ENCODE measurements around the gene FFAR1. TPM values are rescaled to one million over a fixed set of nuclear protein-coding genes. Genes with fewer than 3 reads are reported as not detected.
"Not testable (repeated sequence)": the region's sequence is repeated elsewhere in the genome, so short reads cannot be mapped to it uniquely, and the experiment has no call there.

The FFAR1 gene
- total and polyA plus RNA-seq, 5 donors from 2014 or later: not detected

- Mint-ChIP-seq H3K27ac (no peak overlapping the region), H3K27me3 (peaks cover 34% of the 10 kb centered on the region), H3K36me3 (no peaks in the 10 kb centered on the region), H3K9me3 (peaks cover 0 to 3% (median 0%) of the 10 kb centered on the region in 7 donors), H3K4me1 (no peaks in the 10 kb centered on the region), H3K4me3 (no peak overlapping the region)
- Histone ChIP-seq H3K9me3 (ENCODE audit: control insufficient read depth in 2 of 2, low read length in 2 of 2) (no peaks in the 10 kb centered on the region), H3K4me1 (ENCODE audit: control insufficient read depth, insufficient read depth, low read length, poor library complexity, severe bottlenecking) (no peaks in the 10 kb centered on the region), H3K36me3 (ENCODE audit: control insufficient read depth, insufficient read depth, low read length) (no peaks in the 10 kb centered on the region), H3K27ac (ENCODE audit: insufficient read depth, low read length, poor library complexity, severe bottlenecking) (no peak overlapping the region), H3K27me3 (ENCODE audit: control insufficient read depth, insufficient read depth, low read length) (peaks cover 4% of the 10 kb centered on the region), H3K4me3 (ENCODE audit: low read depth, low read length) (no peak overlapping the region)
- DNase-seq (no peak), ATAC-seq (ENCODE audit: low read depth in 2 of 2) (no peak)
Observed at GRCh38 chr19:35365303-35365702, 17.6 kb downstream of the FFAR1 start.

GRCh38 chr19:35368378-35368777, 20.7 kb downstream of the FFAR1 start:
- H3K27ac Mint-ChIP-seq: no peak overlapping the region
- Histone ChIP-seq H3K27ac (ENCODE audit: insufficient read depth, low read length, poor library complexity, severe bottlenecking) (no peak overlapping the region), H3K4me3 (ENCODE audit: low read depth, low read length) (no peak overlapping the region), H3K9me3 (ENCODE audit: control insufficient read depth in 2 of 2, low read length in 2 of 2) (no peaks in the 10 kb centered on the region), H3K4me1 (ENCODE audit: control insufficient read depth, insufficient read depth, low read length, poor library complexity, severe bottlenecking) (no peaks in the 10 kb centered on the region), H3K36me3 (ENCODE audit: control insufficient read depth, insufficient read depth, low read length) (no peaks in the 10 kb centered on the region), H3K27me3 (ENCODE audit: control insufficient read depth, insufficient read depth, low read length) (peaks cover 4% of the 10 kb centered on the region)
- ATAC-seq (ENCODE audit: low read depth in 2 of 2): no peak
- H3K4me1 Mint-ChIP-seq: no peaks in the 10 kb centered on the region
- H3K36me3 Mint-ChIP-seq: no peaks in the 10 kb centered on the region
- H3K9me3 Mint-ChIP-seq: peaks cover 0 to 2% (median 0%) of the 10 kb centered on the region in 7 donors
- H3K27me3 Mint-ChIP-seq: peaks cover 30% of the 10 kb centered on the region
- H3K4me3 Mint-ChIP-seq: no peak overlapping the region
- DNase-seq: no peak

DNA sequence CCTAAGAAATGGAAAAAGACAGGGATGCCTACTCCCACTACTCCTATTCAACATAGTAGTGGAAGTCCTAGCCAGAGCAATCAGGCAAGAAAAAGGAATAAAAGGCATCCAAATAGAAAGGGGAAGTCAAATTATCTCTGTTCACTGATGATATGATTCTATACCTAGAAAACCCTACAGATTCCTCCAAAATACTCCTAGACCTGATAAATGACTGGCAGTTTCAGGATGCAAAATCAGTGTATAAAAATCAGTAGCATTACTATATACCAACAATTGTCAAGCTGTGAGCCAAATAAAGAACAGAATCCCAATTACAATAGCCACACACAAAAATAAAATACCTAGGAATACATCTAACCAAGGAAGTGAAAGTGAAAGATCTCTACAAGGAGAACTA, 21.8 kb downstream of the FFAR1 start:
- no peak for DNase-seq

DNA sequence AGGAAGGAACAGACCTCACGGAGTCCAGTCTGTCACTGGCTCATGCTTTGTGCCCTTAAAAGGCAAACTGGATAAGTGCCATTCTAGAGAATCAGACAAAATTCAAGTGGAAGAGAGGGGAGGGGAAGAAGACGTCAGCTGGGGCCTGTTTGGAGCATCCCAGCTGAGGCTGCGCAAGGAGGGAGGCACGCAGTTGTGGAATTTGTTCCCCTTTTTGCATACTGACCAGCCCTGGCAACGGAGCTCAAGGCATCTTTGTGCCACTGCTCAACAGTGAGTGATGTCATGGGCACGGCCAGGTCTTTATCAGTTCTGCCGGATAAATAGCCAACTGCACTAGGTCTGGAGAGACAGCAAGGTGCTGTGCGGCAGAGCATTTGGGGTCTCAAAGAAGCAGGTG, 23.0 kb downstream of the FFAR1 start, which contains the start of gene GPR42:
GPR42 (plus strand) TSS at position 347 of the 400 bp plus-strand sequence. CDS start 292 bp downstream, outside the sequence.
- peaks cover 0 to 1% (median 0%) of the 10 kb centered on the region in 7 donors for H3K9me3 Mint-ChIP-seq

More for the DNA sequence above, 21.8 kb downstream of the FFAR1 start:
- Histone ChIP-seq H3K4me3 (ENCODE audit: low read depth, low read length) (no peak overlapping the region), H3K27me3 (ENCODE audit: control insufficient read depth, insufficient read depth, low read length) (peaks cover 4% of the 10 kb centered on the region), H3K27ac (ENCODE audit: insufficient read depth, low read length, poor library complexity, severe bottlenecking) (no peak overlapping the region), H3K36me3 (ENCODE audit: control insufficient read depth, insufficient read depth, low read length) (no peaks in the 10 kb centered on the region), H3K4me1 (ENCODE audit: control insufficient read depth, insufficient read depth, low read length, poor library complexity, severe bottlenecking) (no peaks in the 10 kb centered on the region), H3K9me3 (ENCODE audit: control insufficient read depth in 2 of 2, low read length in 2 of 2) (no peaks in the 10 kb centered on the region)
- Mint-ChIP-seq H3K27me3 (peaks cover 26% of the 10 kb centered on the region), H3K36me3 (no peaks in the 10 kb centered on the region), H3K4me1 (no peaks in the 10 kb centered on the region), H3K27ac (no peak overlapping the region), H3K9me3 (peaks cover 0 to 1% (median 0%) of the 10 kb centered on the region in 7 donors), H3K4me3 (no peak overlapping the region)
- ATAC-seq (ENCODE audit: low read depth in 2 of 2): no peak

GRCh38 chr19:35373492-35373891, 25.8 kb downstream of the FFAR1 start:
- no peak overlapping the region for H3K4me3 Mint-ChIP-seq
- H3K9me3 Mint-ChIP-seq: no peaks in the 10 kb centered on the region
- peaks cover 11% of the 10 kb centered on the region for H3K27me3 Mint-ChIP-seq
- no peaks in the 10 kb centered on the region for H3K36me3 Mint-ChIP-seq
- H3K4me1 ChIP-seq (ENCODE audit: control insufficient read depth, insufficient read depth, low read length, poor library complexity, severe bottlenecking): no peaks in the 10 kb centered on the region
- H3K27me3 ChIP-seq (ENCODE audit: control insufficient read depth, insufficient read depth, low read length): no peaks in the 10 kb centered on the region
- peaks cover 0 to 3% of the 10 kb centered on the region in 2 experiments for H3K9me3 ChIP-seq (ENCODE audit: control insufficient read depth in 2 of 2, low read length in 2 of 2)
- ATAC-seq (ENCODE audit: low read depth in 2 of 2) (no peak), DNase-seq (no peak)
- no peaks in the 10 kb centered on the region for H3K36me3 ChIP-seq (ENCODE audit: control insufficient read depth, insufficient read depth, low read length)
- no peak overlapping the region for H3K27ac ChIP-seq (ENCODE audit: insufficient read depth, low read length, poor library complexity, severe bottlenecking)
- H3K27ac Mint-ChIP-seq: no peak overlapping the region
- no peak overlapping the region for H3K4me3 ChIP-seq (ENCODE audit: low read depth, low read length)
- H3K4me1 Mint-ChIP-seq: peaks cover 0 to 2% (median 0%) of the 10 kb centered on the region in 4 donors

More for the DNA sequence above, 23.0 kb downstream of the FFAR1 start, which contains the start of gene GPR42:
- ATAC-seq (ENCODE audit: low read depth in 2 of 2): no peak
- Histone ChIP-seq H3K27ac (ENCODE audit: insufficient read depth, low read length, poor library complexity, severe bottlenecking) (no peak within 1 kb of the TSS), H3K36me3 (ENCODE audit: control insufficient read depth, insufficient read depth, low read length) (no peaks in the 10 kb centered on the region), H3K9me3 (ENCODE audit: control insufficient read depth in 2 of 2, low read length in 2 of 2) (no peaks in the 10 kb centered on the region), H3K27me3 (ENCODE audit: control insufficient read depth, insufficient read depth, low read length) (peaks cover 4% of the 10 kb centered on the region), H3K4me3 (ENCODE audit: low read depth, low read length) (no peak within 1 kb of the TSS), H3K4me1 (ENCODE audit: control insufficient read depth, insufficient read depth, low read length, poor library complexity, severe bottlenecking) (no peaks in the 10 kb centered on the region)
- DNase-seq: no peak
- Mint-ChIP-seq H3K36me3 (no peaks in the 10 kb centered on the region), H3K4me3 (no peak within 1 kb of the TSS), H3K27ac (no peak within 1 kb of the TSS), H3K4me1 (no peaks in the 10 kb centered on the region), H3K27me3 (peaks cover 24% of the 10 kb centered on the region)

GRCh38 chr19:35374031-35374430, 26.3 kb downstream of the FFAR1 start:
- H3K4me3 ChIP-seq (ENCODE audit: low read depth, low read length); H3K4me1 ChIP-seq (ENCODE audit: control insufficient read depth, insufficient read depth, low read length, poor library complexity, severe bottlenecking); H3K36me3 ChIP-seq (ENCODE audit: control insufficient read depth, insufficient read depth, low read length); H3K4me1 Mint-ChIP-seq; ATAC-seq (ENCODE audit: low read depth in 2 of 2); H3K27ac ChIP-seq (ENCODE audit: insufficient read depth, low read length, poor library complexity, severe bottlenecking); H3K36me3 Mint-ChIP-seq; H3K9me3 Mint-ChIP-seq; H3K4me3 Mint-ChIP-seq; H3K9me3 ChIP-seq (ENCODE audit: control insufficient read depth in 2 of 2, low read length in 2 of 2); H3K27me3 ChIP-seq (ENCODE audit: control insufficient read depth, insufficient read depth, low read length); DNase-seq: not testable (repeated sequence)
- Mint-ChIP-seq H3K27ac (peak overlapping the region in 1 of 3 donors; percentile 42), H3K27me3 (peaks cover 15% of the 10 kb centered on the region)

DNA sequence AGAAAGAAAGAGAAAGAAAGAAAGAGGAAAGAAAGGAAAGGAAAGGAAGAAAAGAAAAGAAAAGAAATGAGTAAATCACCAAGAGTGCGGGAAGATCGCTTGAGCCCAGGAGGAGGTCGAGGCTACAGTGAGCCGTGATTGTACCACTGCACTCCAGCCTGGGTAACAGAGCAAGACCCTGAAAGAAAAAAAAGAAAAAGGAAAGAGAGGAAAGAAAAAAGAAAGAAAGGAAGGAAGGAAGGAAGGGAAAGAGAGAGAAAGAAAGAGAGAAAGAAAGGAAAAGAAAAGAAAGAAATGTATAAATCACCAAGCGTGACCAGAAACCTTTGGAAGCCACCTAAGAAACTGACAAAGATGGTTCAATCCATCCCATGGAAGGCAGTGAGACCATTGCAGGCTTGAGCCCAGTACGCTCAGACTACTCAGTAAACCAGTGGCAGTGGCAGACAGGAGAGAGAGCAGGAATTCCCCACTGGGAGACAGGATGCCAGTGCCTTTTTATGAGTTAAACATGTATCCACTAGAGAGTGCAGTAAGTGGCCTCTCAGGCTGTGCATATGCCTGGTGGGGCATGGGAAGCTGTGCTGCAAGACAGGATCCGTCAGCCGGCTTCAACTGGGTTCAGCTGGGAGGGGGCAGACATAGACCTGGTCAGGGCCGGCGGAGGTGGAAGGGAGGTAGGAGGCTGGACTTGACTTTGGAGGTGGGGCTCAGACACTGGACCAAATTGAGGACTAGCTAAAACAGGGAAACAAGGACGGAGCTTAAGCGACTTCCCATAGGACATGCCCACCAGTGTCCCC, 28.0 kb downstream of the FFAR1 start:
- Histone ChIP-seq H3K4me1 (ENCODE audit: control insufficient read depth, insufficient read depth, low read length, poor library complexity, severe bottlenecking) (no peaks in the 10 kb centered on the region), H3K27me3 (ENCODE audit: control insufficient read depth, insufficient read depth, low read length) (no peaks in the 10 kb centered on the region), H3K4me3 (ENCODE audit: low read depth, low read length) (no peak overlapping the region), H3K36me3 (ENCODE audit: control insufficient read depth, insufficient read depth, low read length) (no peaks in the 10 kb centered on the region), H3K9me3 (ENCODE audit: control insufficient read depth in 2 of 2, low read length in 2 of 2) (peaks cover 0 to 4% of the 10 kb centered on the region in 2 experiments), H3K27ac (ENCODE audit: insufficient read depth, low read length, poor library complexity, severe bottlenecking) (no peak overlapping the region)
- Mint-ChIP-seq H3K27me3 (peaks cover 19% of the 10 kb centered on the region), H3K4me3 (no peak overlapping the region), H3K4me1 (peaks cover 0 to 2% (median 0%) of the 10 kb centered on the region in 4 donors), H3K36me3 (no peaks in the 10 kb centered on the region), H3K9me3 (peaks cover 0 to 5% (median 0%) of the 10 kb centered on the region in 7 donors), H3K27ac (no peak overlapping the region)
- DNase-seq (no peak), ATAC-seq (ENCODE audit: low read depth in 2 of 2) (no peak)

DNA sequence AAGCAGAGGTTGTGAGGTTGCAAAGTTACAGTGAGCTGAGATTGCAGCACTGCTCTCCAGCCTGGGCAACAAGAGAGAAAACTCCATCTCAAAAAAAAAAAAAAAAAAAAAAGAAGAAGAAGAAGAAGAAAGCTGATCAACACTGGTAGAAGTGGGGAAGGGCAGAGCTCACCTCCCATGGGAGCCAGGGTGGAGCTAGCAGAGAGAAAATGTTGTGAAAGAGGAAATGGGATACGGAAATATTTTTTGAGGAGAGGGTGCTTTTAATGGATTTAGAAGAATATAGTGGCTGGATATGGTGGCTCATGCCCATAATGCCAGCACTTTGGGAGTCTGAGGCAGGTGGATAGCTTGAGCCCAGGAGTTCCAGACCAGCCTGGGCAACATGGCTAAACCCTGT, 30.0 kb downstream of the FFAR1 start:
- Mint-ChIP-seq H3K9me3 (peaks cover 0 to 7% (median 0%) of the 10 kb centered on the region in 7 donors), H3K27me3 (peaks cover 19% of the 10 kb centered on the region), H3K27ac (no peak overlapping the region), H3K4me3 (no peak overlapping the region), H3K4me1 (peaks cover 0 to 2% (median 0%) of the 10 kb centered on the region in 4 donors), H3K36me3 (no peaks in the 10 kb centered on the region)
- Histone ChIP-seq H3K36me3 (ENCODE audit: control insufficient read depth, insufficient read depth, low read length) (no peaks in the 10 kb centered on the region), H3K4me3 (ENCODE audit: low read depth, low read length) (no peak overlapping the region), H3K9me3 (ENCODE audit: control insufficient read depth in 2 of 2, low read length in 2 of 2) (peaks cover 0 to 4% of the 10 kb centered on the region in 2 experiments), H3K4me1 (ENCODE audit: control insufficient read depth, insufficient read depth, low read length, poor library complexity, severe bottlenecking) (no peaks in the 10 kb centered on the region), H3K27ac (ENCODE audit: insufficient read depth, low read length, poor library complexity, severe bottlenecking) (no peak overlapping the region), H3K27me3 (ENCODE audit: control insufficient read depth, insufficient read depth, low read length) (peaks cover 4% of the 10 kb centered on the region)
- ATAC-seq (ENCODE audit: low read depth in 2 of 2): no peak
- DNase-seq: no peak
